ENCODE data around the gene TRIM6. TPM values are rescaled to one million over a fixed set of nuclear protein-coding genes. Genes with fewer than 3 reads are reported as not detected.

The TRIM6 gene
- total RNA-seq, 3 donors from 2014 or later = 0.43 to 4.6 (median 0.92) TPM

- ATAC-seq = no peak
These were observed 39.7 kb upstream of the TRIM6 start for GRCh38 chr11:5556596-5557188.

GRCh38 chr11:5557751-5558150 is 38.7 kb upstream of the TRIM6 start:
- intact Hi-C loops (cut with DNase I, micrococcal nuclease) = no loop called here

More at GRCh38 chr11:5556596-5557188, 39.7 kb upstream of the TRIM6 start:
- no peak overlapping the region for H3K4me3 ChIP-seq
- H3K36me3 ChIP-seq (ENCODE audit: low read depth) = no peaks in the 10 kb centered on the region
- no peaks in the 10 kb centered on the region for H3K9me3 ChIP-seq
- H3K4me1 ChIP-seq (ENCODE audit: low read depth) = no peaks in the 10 kb centered on the region
- intact Hi-C loops (cut with DNase I, micrococcal nuclease) = no loop called here
- no peak for DNase-seq
- TF ChIP-seq CTCF (IDR thresholded peaks at IDR 0.05) = no peak

GRCh38 chr11:5564259-5565019 is 32.0 kb upstream of the TRIM6 start:
- Histone ChIP-seq H3K4me1 (ENCODE audit: low read depth) (no peaks in the 10 kb centered on the region), H3K4me3 (no peak overlapping the region), H3K36me3 (ENCODE audit: low read depth) (no peaks in the 10 kb centered on the region), H3K9me3 (no peaks in the 10 kb centered on the region)
- intact Hi-C loops (cut with DNase I, micrococcal nuclease) = no loop called here
- no peak for ATAC-seq
- TF ChIP-seq CTCF (IDR thresholded peaks at IDR 0.05) = no peak
- no peak for DNase-seq

More at GRCh38 chr11:5557751-5558150, 38.7 kb upstream of the TRIM6 start:
- DNase-seq = no peak
- no peaks in the 10 kb centered on the region for H3K36me3 ChIP-seq (ENCODE audit: low read depth)
- H3K4me1 ChIP-seq (ENCODE audit: low read depth) = no peaks in the 10 kb centered on the region
- H3K4me3 ChIP-seq = no peak overlapping the region
- no peak for TF ChIP-seq CTCF (IDR thresholded peaks at IDR 0.05)
- ATAC-seq = no peak
- H3K9me3 ChIP-seq = no peaks in the 10 kb centered on the region

GRCh38 chr11:5574654-5575053 is 21.8 kb upstream of the TRIM6 start:
- intact Hi-C loops (cut with DNase I, micrococcal nuclease) = no loop called here

GRCh38 chr11:5575152-5575551 is 21.3 kb upstream of the TRIM6 start:
- no peak for TF ChIP-seq CTCF (IDR thresholded peaks at IDR 0.05)
- intact Hi-C loops (cut with DNase I, micrococcal nuclease) = no loop called here
- ATAC-seq = no peak
- H3K36me3 ChIP-seq (ENCODE audit: low read depth) = no peaks in the 10 kb centered on the region
- no peak overlapping the region for H3K4me3 ChIP-seq
- DNase-seq = no peak
- H3K4me1 ChIP-seq (ENCODE audit: low read depth) = no peaks in the 10 kb centered on the region
- H3K9me3 ChIP-seq = no peaks in the 10 kb centered on the region

More at GRCh38 chr11:5574654-5575053, 21.8 kb upstream of the TRIM6 start:
- H3K36me3 ChIP-seq (ENCODE audit: low read depth) = no peaks in the 10 kb centered on the region
- no peak for DNase-seq
- H3K4me3 ChIP-seq = no peak overlapping the region
- no peaks in the 10 kb centered on the region for H3K9me3 ChIP-seq
- no peak for ATAC-seq
- no peak for TF ChIP-seq CTCF (IDR thresholded peaks at IDR 0.05)
- no peaks in the 10 kb centered on the region for H3K4me1 ChIP-seq (ENCODE audit: low read depth)

All from mucosa of descending colon (tissue), 3 donors.